Breast epithelium (tissue), 4 donors: Measurements from ENCODE around the gene PIK3CB. TPM values are rescaled to one million over a fixed set of nuclear protein-coding genes. Genes with fewer than 3 reads are reported as not detected.

Source experiments
- DNase-seq, 2 donors: peaks; one replicate each; pipeline ENCODE4 v3.0.0-alpha.2; 2019; ENCODE audit warnings: low spot score in 2 of 2
- H3K27ac ChIP-seq, 2 donors: fragments of 200-600 bp; sonication (generic) in 1 of 2; one replicate each; pipeline ENCODE4 v1.5.1; 2016 to 2019; ENCODE audit warnings: mild to moderate bottlenecking in 1 of 2
- H3K27me3 ChIP-seq, 2 donors: fragments of 200-600 bp; sonication (generic) in 1 of 2; one replicate each; pipeline versions ENCODE4 v1.5.1 to v1.6.0; 2017 to 2019; ENCODE audit warnings: control low read depth in 1 of 2, mild to moderate bottlenecking in 1 of 2
- H3K36me3 ChIP-seq: fragments of 200-600 bp; one replicate; pipeline ENCODE4 v1.5.1; 2019
- H3K4me1 ChIP-seq, 2 donors: fragments of 200-600 bp; sonication (generic); one replicate each; pipeline ENCODE4 v1.5.1; 2016 to 2019; ENCODE audit warnings: control low read depth in 1 of 2
- H3K4me3 ChIP-seq, 3 donors: fragments of 200-600 bp; sonication (generic); 1 replicate in 2 of 3; 2 replicates in 1 of 3; pipeline ENCODE4 v1.5.1; 2016 to 2019; ENCODE audit warnings: mild to moderate bottlenecking in 3 of 3, moderate library complexity in 2 of 3
- H3K9me3 ChIP-seq, 2 donors: fragments of 200-600 bp; sonication (generic) in 1 of 2; one replicate each; pipeline ENCODE4 v1.5.1; 2016 to 2019; ENCODE audit warnings: control low read depth in 1 of 2
- POLR2A ChIP-seq: fragments of 450-650 bp; IDR thresholded peaks from one replicate; pipeline ENCODE4 v1.6.1; 2016; ENCODE audit warnings: antibody characterized with exemption, mild to moderate bottlenecking, moderate library complexity
- POLR2AphosphoS5 ChIP-seq, 3 donors: sonication (generic); formaldehyde crosslinking; IDR thresholded peaks; one replicate each; pipeline ENCODE4 v1.6.1; 2017; ENCODE audit warnings: antibody characterized with exemption in 3 of 3
- intact Hi-C: fragments of 100-400 bp; cut with DNase I; formaldehyde crosslinking; loops from one replicate; pipeline ENCODE4 v1.15.1; 2023; ENCODE audit warnings: low total_unique reads
- total RNA-seq, 3 donors: library from RNA; depleted of rRNA; stranded (reverse); fragments of >200 nt; gene quantifications; one replicate each; pipeline ENCODE4 v1.1.0, GENCODE V29; 2016
- TF ChIP-seq, protein P1 (sequence below), 3 donors: fragments of 450-650 bp; IDR thresholded peaks; one replicate each; pipeline ENCODE4 v1.5.1; 2016 to 2017; ENCODE audit warnings: antibody characterized with exemption in 3 of 3, mild to moderate bottlenecking in 3 of 3, moderate library complexity in 3 of 3

Gene PIK3CB
- total RNA-seq, 3 donors from 2014 or later, result 30.5 to 46.2 (median 31.7) TPM

DNA sequence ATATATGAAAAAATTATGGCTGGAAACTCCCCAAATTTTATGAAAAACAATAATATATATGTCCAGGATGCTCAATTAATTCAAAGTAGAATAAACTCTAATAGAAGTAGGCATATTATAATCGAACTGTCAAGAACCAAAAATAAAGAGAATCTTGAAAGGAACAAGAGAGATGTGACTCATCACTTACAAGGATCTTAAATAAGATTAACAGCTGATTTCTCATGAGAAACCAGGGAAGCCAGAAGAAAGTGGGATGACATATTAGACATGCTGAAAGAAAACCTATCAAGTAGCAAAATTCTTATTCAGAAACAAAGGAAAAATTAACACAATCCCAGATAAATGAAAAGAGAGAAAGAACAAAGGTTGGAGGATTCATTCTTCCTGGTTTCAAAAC is 159.3 kb downstream of the PIK3CB start:
- Histone ChIP-seq H3K4me3 (no peak overlapping the region), H3K9me3 (peaks cover 0 to 17% of the 10 kb centered on the region in 2 donors), H3K27me3 (no peaks in the 10 kb centered on the region), H3K27ac (no peak overlapping the region), H3K4me1 (no peaks in the 10 kb centered on the region), H3K36me3 (peaks cover 4% of the 10 kb centered on the region)
- intact Hi-C loops, result no loop called here
- TF ChIP-seq, protein P1, sequence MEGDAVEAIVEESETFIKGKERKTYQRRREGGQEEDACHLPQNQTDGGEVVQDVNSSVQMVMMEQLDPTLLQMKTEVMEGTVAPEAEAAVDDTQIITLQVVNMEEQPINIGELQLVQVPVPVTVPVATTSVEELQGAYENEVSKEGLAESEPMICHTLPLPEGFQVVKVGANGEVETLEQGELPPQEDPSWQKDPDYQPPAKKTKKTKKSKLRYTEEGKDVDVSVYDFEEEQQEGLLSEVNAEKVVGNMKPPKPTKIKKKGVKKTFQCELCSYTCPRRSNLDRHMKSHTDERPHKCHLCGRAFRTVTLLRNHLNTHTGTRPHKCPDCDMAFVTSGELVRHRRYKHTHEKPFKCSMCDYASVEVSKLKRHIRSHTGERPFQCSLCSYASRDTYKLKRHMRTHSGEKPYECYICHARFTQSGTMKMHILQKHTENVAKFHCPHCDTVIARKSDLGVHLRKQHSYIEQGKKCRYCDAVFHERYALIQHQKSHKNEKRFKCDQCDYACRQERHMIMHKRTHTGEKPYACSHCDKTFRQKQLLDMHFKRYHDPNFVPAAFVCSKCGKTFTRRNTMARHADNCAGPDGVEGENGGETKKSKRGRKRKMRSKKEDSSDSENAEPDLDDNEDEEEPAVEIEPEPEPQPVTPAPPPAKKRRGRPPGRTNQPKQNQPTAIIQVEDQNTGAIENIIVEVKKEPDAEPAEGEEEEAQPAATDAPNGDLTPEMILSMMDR (IDR thresholded peaks at IDR 0.05), result no peak
- no peak for TF ChIP-seq POLR2A
- no peak for TF ChIP-seq POLR2AphosphoS5 (IDR thresholded peaks at IDR 0.05)
- no peak for DNase-seq

DNA sequence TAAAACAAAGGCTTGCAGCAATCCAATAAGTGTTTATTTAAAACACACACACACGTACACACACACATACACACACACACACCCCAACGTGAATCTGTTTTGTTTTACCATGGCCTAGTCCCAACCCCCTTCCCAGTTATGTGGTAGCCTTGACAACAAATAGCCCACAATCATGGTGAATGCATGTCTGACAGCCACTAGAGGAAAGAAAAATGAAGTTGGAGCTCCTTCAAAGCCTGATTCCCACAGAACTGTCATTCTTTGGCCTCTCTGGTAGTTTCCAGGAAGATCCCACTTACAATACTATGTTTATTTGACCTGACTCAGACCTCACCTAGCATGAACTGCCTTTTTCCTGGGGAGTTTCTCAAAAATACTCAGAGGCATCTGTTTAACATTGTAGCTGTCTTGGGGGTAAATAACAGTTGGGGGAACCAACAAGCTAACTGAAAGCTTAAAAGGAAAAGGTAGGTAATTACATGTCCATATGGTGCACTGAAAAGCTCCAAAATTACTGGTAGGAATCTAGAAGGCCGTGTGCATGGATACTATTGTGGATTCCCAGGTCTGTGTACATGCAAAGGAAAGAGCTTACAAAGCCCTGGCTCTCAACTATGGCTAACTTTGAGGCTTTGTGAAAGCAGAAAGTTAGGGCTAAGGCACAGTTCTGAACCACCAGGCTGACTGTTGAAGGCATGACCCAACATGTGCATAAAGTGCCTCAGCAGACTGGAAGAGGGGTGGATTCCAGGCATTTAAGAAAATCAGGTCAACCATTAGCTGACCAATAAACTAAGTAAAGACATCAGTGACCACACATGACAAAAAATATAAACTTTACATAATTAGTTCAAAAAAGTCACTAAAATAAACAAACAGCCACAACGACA is 160.8 kb downstream of the PIK3CB start:
- peaks cover 0 to 17% of the 10 kb centered on the region in 2 donors for H3K9me3 ChIP-seq
- H3K27ac ChIP-seq, result no peak overlapping the region
- no peak overlapping the region for H3K4me3 ChIP-seq
- TF ChIP-seq POLR2AphosphoS5 (IDR thresholded peaks at IDR 0.05) (no peak), POLR2A (no peak)
- TF ChIP-seq, protein P1 (IDR thresholded peaks at IDR 0.05), result no peak
- intact Hi-C loops, result no loop called here
- no peaks in the 10 kb centered on the region for H3K27me3 ChIP-seq
- H3K36me3 ChIP-seq, result peaks cover 4% of the 10 kb centered on the region
- no peaks in the 10 kb centered on the region for H3K4me1 ChIP-seq
- DNase-seq, result no peak

DNA sequence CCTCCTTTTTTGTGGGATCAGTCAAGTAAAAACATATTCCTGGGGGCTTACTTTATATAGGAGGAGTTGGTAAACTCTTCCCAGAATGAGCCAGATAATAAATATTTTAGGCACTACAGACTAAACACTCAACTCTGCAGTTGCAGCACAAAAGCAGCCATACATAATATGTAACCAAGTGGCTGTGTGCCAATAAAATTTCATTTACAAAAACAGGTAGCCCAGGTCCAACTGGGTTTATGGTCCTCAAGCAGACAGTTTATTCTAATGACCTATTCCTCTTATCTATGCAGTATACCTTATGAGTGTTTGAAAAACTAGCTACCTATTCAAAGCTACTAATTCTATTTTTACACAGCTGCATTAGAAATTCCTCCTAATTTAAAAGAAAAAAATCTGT is 164.3 kb downstream of the PIK3CB start:
- Histone ChIP-seq H3K4me1 (no peaks in the 10 kb centered on the region), H3K9me3 (peaks cover 0 to 8% of the 10 kb centered on the region in 2 donors), H3K4me3 (no peak overlapping the region), H3K36me3 (peaks cover 4% of the 10 kb centered on the region), H3K27me3 (no peaks in the 10 kb centered on the region), H3K27ac (no peak overlapping the region)
- no peak for DNase-seq
- TF ChIP-seq POLR2A (no peak), POLR2AphosphoS5 (IDR thresholded peaks at IDR 0.05) (no peak)
- TF ChIP-seq, protein P1 (IDR thresholded peaks at IDR 0.05), result no peak
- intact Hi-C loops, result no loop called here

DNA sequence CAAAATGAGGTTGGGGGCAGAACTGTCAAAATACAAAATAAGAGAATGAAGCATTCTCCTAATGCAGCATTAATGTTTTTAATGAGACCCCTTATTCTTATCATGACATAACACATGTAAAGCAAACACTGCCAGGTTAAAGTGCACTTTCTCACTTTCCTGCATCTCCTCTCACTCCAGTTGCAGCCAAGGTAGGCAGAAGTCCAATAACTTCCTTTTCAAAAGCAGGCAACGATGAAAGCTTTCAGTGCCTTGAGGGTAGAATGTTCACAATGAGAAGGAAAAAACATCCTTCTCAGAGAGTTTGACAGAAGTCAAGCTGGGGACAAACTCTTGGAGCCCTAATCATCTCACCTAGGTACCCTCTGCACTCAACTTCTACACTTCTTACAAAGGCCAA is 166.6 kb downstream of the PIK3CB start:
- intact Hi-C loops, result no loop called here
- Histone ChIP-seq H3K4me3 (no peak overlapping the region), H3K9me3 (no peaks in the 10 kb centered on the region), H3K27me3 (no peaks in the 10 kb centered on the region), H3K27ac (no peak overlapping the region), H3K4me1 (no peaks in the 10 kb centered on the region), H3K36me3 (no peaks in the 10 kb centered on the region)
- TF ChIP-seq, protein P1 (IDR thresholded peaks at IDR 0.05), result no peak
- no peak for TF ChIP-seq POLR2AphosphoS5 (IDR thresholded peaks at IDR 0.05)
- DNase-seq, result no peak

DNA sequence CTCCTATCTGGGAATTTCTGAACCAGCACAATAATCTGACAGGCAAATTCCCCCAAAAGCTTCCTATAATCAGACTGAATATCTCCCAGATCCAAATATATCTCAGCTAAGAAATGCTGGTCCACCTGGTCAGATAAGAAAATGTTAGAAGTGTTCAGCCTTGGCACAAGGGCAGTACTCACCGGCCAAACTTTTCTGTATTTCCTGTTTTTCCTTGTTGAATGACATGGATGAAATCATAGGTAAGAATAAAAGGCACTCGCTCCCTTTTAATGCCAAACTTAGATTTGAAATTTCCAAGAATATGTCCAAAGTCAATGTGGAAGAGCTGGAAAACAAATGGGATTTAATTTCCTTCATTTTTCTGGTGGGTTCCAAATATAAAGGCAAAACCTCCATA is 177.2 kb downstream of the PIK3CB start:
- intact Hi-C loops, result no loop called here
- H3K4me1 ChIP-seq, result no peaks in the 10 kb centered on the region
- H3K9me3 ChIP-seq, result no peaks in the 10 kb centered on the region
- no peaks in the 10 kb centered on the region for H3K27me3 ChIP-seq
- H3K4me3 ChIP-seq, result no peak overlapping the region
- TF ChIP-seq, protein P1 (IDR thresholded peaks at IDR 0.05), result no peak
- TF ChIP-seq POLR2AphosphoS5 (IDR thresholded peaks at IDR 0.05), result no peak
- no peak for TF ChIP-seq POLR2A
- DNase-seq, result no peak
- no peak overlapping the region for H3K27ac ChIP-seq
- H3K36me3 ChIP-seq, result no peaks in the 10 kb centered on the region
